GM12892 (cell line): ENCODE data around the gene ERAP2.

Experiments
- POLR2A ChIP-seq: IDR thresholded peaks from 2 replicates; pipeline ENCODE4 v1.6.1; 2011; ENCODE audit warnings: low read depth, low read length, control low read depth
- POLR2AphosphoS5 ChIP-seq: IDR thresholded peaks from 2 replicates; pipeline ENCODE4 v1.6.1; 2011; ENCODE audit warnings: low read depth, low read length, control low read depth
- TAF1 ChIP-seq: IDR thresholded peaks from 2 replicates; pipeline ENCODE4 v1.6.1; 2011; ENCODE audit warnings: low read depth, mild to moderate bottlenecking, control low read depth, low read length, borderline replicate concordance

DNA sequence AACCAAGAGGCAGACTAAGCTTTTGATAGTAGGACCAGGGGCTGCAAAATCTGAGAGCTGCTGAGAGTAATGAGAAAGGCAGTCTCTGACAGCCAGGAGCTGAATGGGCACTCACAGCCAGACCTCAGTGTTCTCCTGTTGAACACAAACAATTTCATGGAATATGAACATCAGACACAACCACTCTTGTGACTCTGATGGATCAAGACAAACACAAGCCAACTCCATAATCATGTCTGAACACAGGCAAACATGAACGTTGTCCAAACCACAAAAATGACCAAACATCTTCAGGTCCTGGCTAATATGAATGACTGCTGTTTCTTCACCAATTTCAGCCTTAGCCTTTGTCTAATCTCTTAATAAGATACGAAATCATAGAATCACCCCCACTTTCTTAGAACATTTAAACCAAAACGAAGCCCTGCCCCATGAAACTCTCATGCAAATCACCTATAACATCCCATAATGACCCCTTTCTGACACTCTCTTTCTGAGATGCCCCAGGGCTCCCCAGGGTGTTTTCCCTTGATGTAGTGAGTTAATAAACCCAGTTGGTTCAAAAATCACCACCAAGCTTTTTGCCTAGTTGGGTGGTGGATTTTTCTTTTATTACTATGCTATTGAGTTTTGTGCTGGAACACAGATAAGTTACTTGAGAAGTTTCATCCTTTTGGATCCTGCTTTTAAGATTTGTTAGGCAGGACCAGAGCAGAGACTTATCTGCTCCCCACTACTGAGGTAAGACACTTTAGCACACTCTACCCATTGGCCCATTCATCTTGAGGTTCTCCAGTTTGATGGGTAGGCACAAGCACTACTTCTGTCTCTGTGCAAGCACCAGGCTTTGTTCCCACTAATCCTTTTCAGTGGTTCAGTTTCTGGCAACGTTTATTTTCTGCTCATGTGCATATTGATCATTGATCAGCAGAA lies 5.9 kb upstream of the ERAP2 start:
- no peak for TF ChIP-seq POLR2AphosphoS5
- TF ChIP-seq POLR2A = no peak
- TF ChIP-seq TAF1 = no peak
